OCI-M1 (cell line): ENCODE results near the gene MAN2B1.

Experiments used
- DNase-seq: peaks from one replicate; lab custom pipeline; 2025; lab: John Stamatoyannopoulos, UW

The MAN2B1 gene

GRCh38 chr19:12617646-12618045 lies 48.9 kb downstream of the MAN2B1 start:
- DNase-seq: no peak

GRCh38 chr19:12611361-12611699 lies 55.2 kb downstream of the MAN2B1 start:
- no peak for DNase-seq

- DNase-seq: peak; percentile 97
Observed at GRCh38 chr19:12610540-12611360, 55.8 kb downstream of the MAN2B1 start, which contains the start of the genes ZNF490 and ZNF791. Gene ZNF490 (minus strand): TSS chr19:12610813. CDS start chr19:12610680, 133 bp downstream. Gene ZNF791 (plus strand): TSS chr19:12610920. CDS start chr19:12611080, 160 bp downstream.

- DNase-seq: no peak
Observed at GRCh38 chr19:12607631-12608030, 58.9 kb downstream of the MAN2B1 start.

- no peak for DNase-seq
Observed at GRCh38 chr19:12606796-12607195, 59.7 kb downstream of the MAN2B1 start.

GRCh38 chr19:12603714-12604113 lies 62.8 kb downstream of the MAN2B1 start:
- DNase-seq: no peak

- DNase-seq: no peak
Observed at GRCh38 chr19:12597594-12597993, 68.9 kb downstream of the MAN2B1 start.

GRCh38 chr19:12596927-12597548 lies 69.5 kb downstream of the MAN2B1 start:
- no peak for DNase-seq
